IPS-18c (cell line): ENCODE measurements around the gene SLC6A2.

Experiments
- H3K4me3 ChIP-seq: 2 replicates; pipeline ENCODE4 v1.7.0; 2013; ENCODE audit warnings: low read depth, mild to moderate bottlenecking, low read length, moderate library complexity; ENCODE audit not compliant: insufficient read depth
- H3K9me3 ChIP-seq: one replicate; pipeline ENCODE4 v1.6.1; 2013; ENCODE audit warnings: mild to moderate bottlenecking, low read length, moderate library complexity; ENCODE audit not compliant: control insufficient read depth, insufficient read depth

SLC6A2 gene

DNA sequence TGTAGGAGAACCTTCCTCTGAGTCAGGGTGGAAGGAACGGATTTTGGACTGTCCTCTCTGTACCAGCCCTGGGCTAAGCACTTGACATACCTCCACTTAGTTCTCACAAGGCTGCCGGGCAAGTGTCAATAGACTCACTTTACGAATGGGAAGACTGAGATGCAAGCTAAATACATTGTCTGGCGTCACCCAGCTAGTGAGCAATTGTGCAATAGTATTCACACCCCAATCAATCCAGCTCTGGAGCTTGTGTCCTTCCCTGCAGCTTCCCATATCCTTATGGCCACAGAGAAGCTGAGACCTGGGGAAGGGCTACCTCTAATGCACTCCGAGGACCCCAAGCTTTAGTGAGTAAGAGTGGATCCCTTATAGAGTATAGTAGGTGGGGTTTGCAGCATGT, 39.8 kb downstream of the SLC6A2 start:
- H3K9me3 ChIP-seq = no peaks in the 10 kb centered on the region
- no peak overlapping the region for H3K4me3 ChIP-seq

DNA sequence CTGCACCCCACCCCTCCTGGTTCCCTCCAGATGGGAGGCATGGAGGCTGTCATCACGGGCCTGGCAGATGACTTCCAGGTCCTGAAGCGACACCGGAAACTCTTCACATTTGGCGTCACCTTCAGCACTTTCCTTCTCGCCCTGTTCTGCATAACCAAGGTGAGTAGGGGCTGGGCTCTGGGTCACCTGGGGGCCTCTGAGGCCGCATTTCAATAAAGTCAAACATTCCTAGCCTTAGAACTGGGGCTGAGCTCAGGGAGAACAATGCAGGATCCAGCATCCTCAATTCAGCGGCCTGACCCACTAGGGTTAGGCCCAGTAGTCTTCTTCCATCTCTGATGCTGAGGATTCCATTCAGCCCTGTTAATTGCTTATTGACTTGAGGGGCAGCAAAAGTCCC, 42.1 kb downstream of the SLC6A2 start:
- H3K4me3 ChIP-seq = no peak overlapping the region
- no peaks in the 10 kb centered on the region for H3K9me3 ChIP-seq

DNA sequence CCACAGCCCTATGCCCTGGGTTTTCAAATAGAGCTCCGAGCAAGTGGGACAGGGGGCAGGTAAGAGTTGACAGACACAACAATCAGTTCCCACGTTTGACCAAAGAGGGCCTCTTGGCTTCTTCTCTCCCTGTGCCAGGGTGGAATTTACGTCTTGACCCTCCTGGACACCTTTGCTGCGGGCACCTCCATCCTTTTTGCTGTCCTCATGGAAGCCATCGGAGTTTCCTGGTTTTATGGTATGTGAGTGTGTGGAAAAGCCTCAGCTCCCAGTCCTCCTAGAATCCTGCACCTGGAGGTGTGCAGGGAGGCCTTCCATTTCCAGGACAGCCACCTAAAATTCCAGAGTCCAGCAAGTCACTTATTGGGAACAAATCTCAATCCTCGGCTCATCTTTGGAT, 42.5 kb downstream of the SLC6A2 start:
- no peaks in the 10 kb centered on the region for H3K9me3 ChIP-seq
- no peak overlapping the region for H3K4me3 ChIP-seq

DNA sequence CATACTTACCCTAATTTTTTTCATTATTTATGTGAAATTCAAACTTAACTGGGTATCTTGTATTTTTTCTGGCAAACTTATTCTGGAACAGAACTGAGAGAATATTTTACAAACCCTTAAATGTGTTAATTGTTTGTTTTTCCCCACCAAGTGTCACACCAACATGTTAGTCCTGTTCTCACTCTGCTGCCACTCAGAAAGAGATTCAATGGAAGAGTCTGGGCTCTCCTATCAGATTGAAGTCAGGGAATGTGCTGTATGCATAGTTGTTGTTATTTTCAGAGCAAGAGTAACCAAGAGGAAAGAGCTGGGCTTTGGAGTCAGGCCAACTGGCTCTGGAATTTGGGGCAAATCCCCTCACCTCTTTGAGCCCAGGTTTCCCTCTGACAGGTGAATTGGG, 43.2 kb downstream of the SLC6A2 start:
- Histone ChIP-seq H3K4me3 (no peak overlapping the region), H3K9me3 (no peaks in the 10 kb centered on the region)

DNA sequence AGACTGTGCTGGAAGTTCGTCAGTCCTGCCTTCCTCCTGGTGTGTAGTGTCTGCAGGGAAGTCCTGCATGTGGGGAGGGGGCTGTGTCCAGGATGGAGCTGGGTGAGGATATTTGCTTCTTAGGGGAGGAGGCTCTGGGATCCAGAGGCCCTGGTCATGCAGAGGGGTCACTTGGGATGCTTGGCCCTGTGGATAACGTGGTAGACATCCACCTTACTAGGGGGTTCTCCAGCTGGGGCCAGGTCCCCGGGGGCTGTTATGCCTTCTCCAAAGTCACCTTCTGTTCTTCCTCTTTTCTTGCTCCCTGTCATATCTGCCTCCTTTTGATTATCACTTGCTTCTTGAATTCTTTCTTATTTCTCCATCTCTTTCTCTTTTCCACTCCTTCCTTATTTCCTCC, 43.8 kb downstream of the SLC6A2 start:
- H3K9me3 ChIP-seq = no peaks in the 10 kb centered on the region
- no peak overlapping the region for H3K4me3 ChIP-seq

DNA sequence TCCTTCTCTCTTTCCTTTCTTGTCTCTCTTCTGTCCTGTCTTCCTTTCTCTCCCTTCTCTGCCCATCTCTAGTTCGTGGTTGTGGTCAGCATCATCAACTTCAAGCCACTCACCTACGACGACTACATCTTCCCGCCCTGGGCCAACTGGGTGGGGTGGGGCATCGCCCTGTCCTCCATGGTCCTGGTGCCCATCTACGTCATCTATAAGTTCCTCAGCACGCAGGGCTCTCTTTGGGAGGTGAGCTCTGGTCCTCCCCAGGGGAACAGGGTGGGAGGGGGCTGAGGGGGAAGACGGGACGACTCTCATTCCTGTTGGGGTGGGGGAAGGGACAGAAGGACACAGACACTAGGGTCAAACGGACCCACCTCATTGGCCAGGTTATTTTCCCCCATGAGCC, 44.3 kb downstream of the SLC6A2 start:
- Histone ChIP-seq H3K4me3 (no peak overlapping the region), H3K9me3 (no peaks in the 10 kb centered on the region)

DNA sequence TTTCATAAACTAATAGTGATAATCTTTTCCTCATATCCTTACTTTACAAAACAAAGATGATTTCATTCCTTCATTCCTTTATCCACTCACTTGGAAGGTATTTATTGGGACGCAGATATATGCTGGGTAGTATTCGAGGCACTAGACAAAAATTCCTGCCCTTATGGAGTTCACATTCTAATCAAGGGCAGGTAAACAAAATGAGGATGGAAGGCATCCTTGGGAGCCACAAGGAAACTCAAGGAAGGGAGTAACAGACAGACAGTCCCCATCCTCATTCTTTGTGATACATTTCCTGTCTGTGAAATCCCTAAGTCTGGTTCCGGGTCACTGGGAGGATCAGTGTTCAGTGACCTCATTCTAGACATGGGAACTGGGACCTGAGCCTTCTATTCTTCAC, 45.2 kb downstream of the SLC6A2 start:
- Histone ChIP-seq H3K9me3 (no peaks in the 10 kb centered on the region), H3K4me3 (no peak overlapping the region)

DNA sequence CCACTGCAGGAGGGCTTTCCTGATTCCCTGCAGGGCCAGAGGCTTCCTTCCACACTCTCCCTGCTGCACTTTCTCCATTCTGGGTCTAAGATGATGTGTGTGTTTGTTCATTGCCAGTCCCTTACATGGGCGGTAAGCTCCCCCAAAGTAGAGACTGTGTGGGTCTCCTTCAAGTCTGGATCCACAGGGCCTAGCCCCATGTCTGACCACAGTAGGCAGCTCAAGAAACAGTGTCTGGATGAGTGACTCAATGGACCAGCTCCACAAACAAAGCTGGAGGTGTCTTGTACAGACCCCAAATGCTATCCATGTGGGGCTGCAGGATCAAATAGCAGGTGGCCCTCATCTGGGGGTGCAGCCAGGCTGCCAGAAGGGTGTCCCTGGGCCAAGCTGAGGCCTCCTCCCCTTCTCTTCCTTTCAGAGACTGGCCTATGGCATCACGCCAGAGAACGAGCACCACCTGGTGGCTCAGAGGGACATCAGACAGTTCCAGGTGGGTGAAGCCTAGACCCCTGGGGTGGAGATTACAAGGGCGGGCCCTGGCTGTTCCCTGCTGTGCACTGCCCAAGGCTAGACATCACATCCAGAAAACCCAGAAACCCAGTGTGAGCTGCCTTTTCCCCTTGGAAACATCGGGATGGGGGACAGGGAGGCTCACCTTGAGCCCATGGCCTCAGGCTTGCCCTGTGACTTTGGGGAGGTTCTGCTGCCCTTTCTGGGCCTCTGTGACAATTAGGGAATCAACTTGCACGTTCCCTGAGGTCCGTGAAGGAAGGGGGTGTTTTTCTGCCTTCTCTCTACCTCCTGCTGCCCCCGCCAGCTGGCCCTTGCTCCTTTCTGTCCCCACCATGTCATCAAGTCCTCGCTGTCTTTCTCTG, 45.9 kb downstream of the SLC6A2 start:
- no peak overlapping the region for H3K4me3 ChIP-seq

DNA sequence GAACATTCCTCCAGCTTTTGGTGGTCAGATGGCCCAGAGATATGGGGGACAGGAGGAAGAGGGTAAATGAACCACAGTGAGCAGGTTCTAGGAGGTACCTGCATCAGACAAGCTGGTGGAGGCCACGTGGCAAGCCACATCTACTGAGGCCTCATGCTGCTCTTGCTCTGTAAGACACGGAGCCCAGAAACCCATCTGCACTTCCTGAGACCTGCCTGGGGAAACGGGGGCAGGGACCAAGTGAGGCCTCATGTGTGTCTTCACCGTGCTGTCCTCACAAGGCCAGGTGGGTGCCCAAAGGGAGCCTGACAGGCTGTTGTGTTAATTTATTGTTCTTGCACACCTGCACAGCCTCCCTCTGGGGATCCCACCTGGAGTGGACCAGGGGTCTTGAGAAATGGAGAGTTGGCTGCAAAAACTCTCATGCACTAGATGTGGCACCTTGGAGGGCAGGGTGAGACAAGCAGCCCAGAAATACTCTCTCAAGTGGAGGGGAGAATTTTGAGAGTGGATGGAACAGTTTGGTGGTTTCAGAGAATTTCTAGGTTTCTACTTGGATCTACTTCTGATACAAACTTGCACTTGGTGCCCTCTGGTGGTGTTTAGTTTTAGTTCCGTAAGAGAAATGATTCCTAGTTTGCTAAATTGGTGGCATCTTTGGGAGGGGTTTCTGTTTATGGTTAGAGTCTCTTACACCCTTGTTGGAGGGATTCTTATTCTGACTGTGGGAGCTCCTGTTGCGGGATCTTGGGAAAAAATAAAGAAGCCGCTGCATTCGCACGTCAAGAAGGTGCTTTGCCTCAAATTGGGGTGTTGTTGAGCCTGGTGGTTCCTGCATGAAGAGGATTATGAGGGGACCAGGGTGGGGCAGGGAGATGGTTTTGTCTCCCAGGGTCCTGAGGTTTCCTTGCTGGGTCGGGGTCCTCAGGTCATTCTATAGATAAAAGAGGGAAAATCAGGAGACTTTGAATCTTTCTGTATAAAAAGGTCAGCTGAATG, 47.5 kb downstream of the SLC6A2 start:
- no peaks in the 10 kb centered on the region for H3K9me3 ChIP-seq
- H3K4me3 ChIP-seq = no peak overlapping the region

More for the DNA sequence above, 45.9 kb downstream of the SLC6A2 start:
- no peaks in the 10 kb centered on the region for H3K9me3 ChIP-seq

DNA sequence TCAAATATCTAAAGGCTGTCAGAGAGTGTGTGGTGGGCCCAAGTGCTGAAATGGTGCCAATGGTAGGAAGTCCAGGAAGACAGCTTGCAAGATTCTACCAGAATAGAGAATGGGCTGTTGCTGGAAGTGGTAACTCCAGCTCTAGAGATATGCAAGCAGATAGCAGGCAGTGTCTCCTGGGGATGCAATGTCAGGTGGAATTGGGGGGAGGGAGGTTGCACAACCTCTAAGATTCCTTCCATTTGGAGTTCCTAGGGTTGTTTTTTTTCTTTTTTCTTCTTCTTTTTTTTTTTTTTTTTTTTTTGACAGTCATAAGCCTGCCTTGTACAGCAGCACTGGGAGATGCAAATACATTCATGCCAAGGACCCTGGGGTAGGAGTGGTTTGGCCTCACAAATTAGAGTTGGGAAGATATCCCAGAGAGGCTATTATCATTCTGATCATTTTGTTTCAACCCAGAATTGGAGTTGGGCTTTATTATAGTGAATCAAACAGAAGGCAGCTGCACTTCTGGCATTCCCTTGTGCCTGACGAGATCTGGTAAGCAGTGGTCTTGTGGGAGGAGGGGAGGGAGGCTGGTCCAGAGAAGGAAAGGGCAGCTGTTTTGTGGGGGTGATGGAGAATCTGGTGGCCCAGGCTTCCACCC, 51.1 kb downstream of the SLC6A2 start:
- Histone ChIP-seq H3K9me3 (no peaks in the 10 kb centered on the region), H3K4me3 (no peak overlapping the region)

DNA sequence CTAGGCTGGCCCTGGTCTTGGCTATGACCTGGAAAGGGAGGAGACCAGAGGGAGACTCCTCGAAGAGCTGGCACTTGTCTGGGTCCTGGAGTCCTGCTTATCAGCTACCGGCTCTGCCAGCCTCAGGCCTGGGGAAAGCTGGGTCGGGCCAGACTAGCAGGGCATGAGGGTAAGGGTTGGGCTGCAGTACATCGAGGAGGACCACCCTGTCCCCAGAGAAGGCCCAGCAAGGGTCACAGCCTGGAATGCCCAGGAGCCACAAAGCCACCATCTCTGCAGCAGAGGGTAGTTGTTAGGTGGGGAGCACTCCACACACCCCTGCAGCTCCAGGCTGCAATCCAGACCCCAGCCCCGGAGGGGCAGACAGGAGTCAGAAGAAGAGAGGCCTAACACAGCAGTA, 54.0 kb downstream of the SLC6A2 start:
- H3K4me3 ChIP-seq = no peak overlapping the region
- no peaks in the 10 kb centered on the region for H3K9me3 ChIP-seq

DNA sequence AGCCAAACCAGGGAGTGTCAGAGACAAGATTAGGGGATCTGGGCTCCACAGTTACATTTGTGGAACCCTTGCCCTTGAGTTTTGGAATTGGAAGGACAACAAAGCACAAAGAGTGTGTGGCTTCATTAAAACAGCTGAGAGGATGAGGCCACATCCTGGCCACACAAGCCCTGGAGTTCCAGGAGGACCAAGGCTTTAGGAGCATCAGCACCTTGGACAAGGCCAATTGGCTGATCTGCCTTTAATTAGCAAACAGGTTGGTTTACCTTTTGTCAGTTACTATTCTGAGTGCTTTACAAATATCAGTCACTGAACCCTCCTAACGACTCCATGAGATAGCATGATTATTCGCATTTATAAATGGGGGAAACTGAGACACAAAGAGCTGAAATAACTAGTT, 54.7 kb downstream of the SLC6A2 start:
- H3K4me3 ChIP-seq = no peak overlapping the region
- no peaks in the 10 kb centered on the region for H3K9me3 ChIP-seq

DNA sequence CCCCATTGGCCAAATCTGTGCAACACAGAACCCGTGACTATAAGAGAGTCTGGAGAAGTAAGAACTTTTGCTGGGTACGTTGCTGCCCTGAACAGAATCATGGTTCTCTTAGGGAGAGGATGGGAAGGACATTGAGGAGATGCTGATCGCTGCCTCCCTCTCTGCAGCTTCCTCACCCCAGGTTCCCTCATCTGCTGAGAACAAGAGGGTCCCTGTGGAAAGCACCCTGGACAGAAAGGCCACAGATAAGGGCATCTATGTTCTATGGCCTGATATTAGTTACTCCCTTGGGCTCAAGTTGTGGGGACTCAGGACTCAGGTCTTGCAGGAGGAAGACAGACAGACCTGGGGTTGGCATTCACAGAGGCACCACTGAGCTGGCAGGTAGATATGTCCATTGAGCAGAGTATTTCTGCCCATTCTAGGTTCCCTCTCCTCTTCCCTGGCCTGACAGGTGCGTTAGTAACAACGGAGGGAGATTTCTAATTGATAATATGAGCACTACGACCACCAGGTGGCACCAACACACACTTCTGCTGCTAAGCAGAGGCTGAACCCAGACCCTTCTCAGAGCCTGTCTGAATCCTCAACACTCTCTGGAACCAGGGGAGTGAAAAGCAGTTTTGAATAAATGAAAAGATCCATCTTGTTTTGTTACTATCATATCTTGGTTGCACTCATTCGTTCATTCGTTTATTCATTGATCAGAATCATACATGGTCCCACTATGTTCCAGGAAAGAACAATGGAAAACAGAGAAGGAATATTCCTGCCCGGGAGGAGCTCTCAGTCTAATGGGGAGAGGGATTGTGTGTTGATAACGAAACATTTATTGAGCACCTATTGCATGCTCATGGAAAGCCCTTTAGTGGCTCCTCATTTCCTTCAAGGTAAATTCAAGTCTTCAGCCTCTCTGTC, 56.4 kb downstream of the SLC6A2 start:
- H3K4me3 ChIP-seq = no peak overlapping the region
- no peaks in the 10 kb centered on the region for H3K9me3 ChIP-seq

DNA sequence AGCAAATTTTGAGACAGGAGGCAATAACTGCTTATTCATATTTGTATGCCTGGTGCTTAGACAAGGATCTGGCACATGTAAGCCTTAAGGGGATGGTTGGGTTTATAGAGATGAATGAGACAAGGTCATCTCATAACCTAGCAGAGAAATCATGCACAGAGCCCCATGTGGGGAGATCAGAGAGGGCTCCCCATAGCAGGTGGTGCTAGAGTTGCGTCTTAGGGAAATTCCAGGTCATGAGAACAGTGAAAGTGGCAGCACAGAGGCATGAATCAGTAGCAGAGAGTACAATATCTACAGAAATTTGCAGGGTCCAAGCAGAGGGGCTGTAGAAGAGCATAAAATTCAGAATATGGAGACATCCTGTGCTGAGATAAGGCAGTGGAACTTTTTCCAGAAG, 57.3 kb downstream of the SLC6A2 start:
- H3K4me3 ChIP-seq = no peak overlapping the region
- H3K9me3 ChIP-seq = no peaks in the 10 kb centered on the region

DNA sequence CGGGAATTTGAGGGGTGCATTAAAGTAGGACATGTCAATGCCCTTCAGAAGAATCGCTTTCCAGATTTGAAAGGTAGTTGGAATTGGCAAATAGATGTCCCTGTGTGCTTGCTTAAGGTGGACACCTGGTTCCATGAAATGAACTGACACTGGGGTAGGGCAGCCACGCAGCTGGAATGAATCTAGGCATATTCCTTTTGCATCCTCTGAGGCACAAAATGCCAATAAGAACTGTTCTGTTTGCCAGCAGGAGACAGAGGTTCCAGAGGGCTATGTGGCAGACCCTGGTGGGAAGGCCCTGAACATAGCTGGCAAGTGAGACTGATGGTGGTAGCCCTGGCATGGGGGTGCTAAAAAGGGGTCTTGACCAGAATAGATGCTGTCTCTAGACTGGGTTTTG, 61.5 kb downstream of the SLC6A2 start:
- no peaks in the 10 kb centered on the region for H3K9me3 ChIP-seq
- no peak overlapping the region for H3K4me3 ChIP-seq

DNA sequence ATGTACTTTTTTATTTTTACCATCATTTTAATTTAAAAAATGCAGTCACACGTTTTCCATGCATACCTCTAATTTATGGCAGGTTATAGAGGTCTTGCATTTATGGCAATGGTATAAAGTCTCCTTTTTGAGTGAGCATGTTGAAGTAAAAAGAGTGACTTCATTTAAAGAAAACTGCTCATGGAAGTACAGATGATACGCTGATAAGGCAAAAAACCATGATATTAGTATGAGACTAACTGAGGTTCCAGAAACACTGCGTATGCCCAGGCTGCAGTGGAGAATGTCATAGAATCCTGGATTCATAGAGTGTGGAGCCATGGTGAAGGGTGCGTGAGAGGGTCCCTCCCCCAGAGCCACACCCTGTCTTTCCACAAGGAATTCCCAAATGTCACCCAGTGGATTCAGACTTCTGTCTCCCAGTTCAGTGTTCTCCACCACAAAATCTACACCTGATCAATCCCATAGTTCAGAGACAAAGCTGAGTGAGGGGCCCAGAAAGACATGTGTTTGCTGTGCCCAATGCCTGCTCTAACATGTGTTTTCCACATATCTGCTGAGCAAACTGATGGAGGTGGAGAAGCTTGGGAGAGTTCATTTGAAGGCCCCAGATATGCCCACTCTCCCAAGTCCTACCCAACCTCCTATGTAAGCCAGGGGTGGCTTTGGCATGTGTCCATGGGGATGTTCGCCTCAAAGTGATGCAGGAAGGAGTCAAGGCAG, 69.4 kb downstream of the SLC6A2 start:
- Histone ChIP-seq H3K9me3 (peaks cover 4% of the 10 kb centered on the region), H3K4me3 (no peak overlapping the region)
